ENCODE measurements around the gene GLIS1. TPM values are rescaled to one million over a fixed set of nuclear protein-coding genes. Genes with fewer than 3 reads are reported as not detected.
"Not testable (repeated sequence)": the region's sequence is repeated elsewhere in the genome, so short reads cannot be mapped to it uniquely, and the experiment has no call there.

GLIS1 gene
- total RNA-seq, 2 donors from 2014 or later = 0.16 TPM; not detected in 1

GRCh38 chr1:53557830-53558738, 180.9 kb downstream of the GLIS1 start:
- Histone ChIP-seq H3K36me3 (no peaks in the 10 kb centered on the region), H3K9ac (ENCODE audit: low read depth in 2 of 2, low read length in 2 of 2) (no peak overlapping the region), H3K9me3 (no peaks in the 10 kb centered on the region), H3K27ac (no peak overlapping the region), H3K27me3 (no peaks in the 10 kb centered on the region), H3K4me3 (no peak overlapping the region), H3K4me1 (no peaks in the 10 kb centered on the region)
- no peak for DNase-seq
- no peak for TF ChIP-seq CTCF (IDR thresholded peaks at IDR 0.05)
- intact Hi-C loops (cut with DNase I) = no loop called here

DNA sequence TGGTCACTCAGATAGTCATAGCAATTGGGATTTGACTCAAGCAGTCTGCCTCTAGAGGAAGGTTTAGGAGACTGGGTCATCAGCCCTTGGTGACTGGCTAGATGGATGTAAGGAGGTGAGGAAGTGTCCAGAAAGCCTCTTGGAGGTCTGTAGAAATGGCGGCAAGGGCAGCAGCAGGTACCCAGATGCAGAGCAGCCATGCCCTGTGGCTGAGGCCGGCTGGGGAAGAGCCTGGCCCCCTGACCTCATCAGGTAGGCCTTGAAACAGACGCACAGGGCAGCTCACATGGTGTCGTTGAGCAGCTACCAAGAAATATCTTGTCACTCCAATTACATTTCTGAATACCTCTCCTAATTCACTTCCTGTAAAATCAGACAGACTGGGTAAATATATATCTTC, 181.6 kb downstream of the GLIS1 start:
- no peak overlapping the region for H3K9ac ChIP-seq (ENCODE audit: low read depth in 2 of 2, low read length in 2 of 2)
- H3K9me3 ChIP-seq = no peaks in the 10 kb centered on the region
- no peak for DNase-seq
- no peaks in the 10 kb centered on the region for H3K4me1 ChIP-seq
- no peak overlapping the region for H3K27ac ChIP-seq
- no peaks in the 10 kb centered on the region for H3K27me3 ChIP-seq
- no peak for TF ChIP-seq CTCF (IDR thresholded peaks at IDR 0.05)
- no peaks in the 10 kb centered on the region for H3K36me3 ChIP-seq
- intact Hi-C loops (cut with DNase I) = no loop called here
- no peak overlapping the region for H3K4me3 ChIP-seq

GRCh38 chr1:53556657-53557227, 182.2 kb downstream of the GLIS1 start:
- DNase-seq = no peak
- intact Hi-C loops (cut with DNase I) = no loop called here
- TF ChIP-seq CTCF (IDR thresholded peaks at IDR 0.05) = no peak
- no peak overlapping the region for H3K4me3 ChIP-seq
- H3K4me1 ChIP-seq = no peaks in the 10 kb centered on the region
- H3K27me3 ChIP-seq = no peaks in the 10 kb centered on the region
- no peaks in the 10 kb centered on the region for H3K36me3 ChIP-seq
- H3K27ac ChIP-seq = no peak overlapping the region
- H3K9me3 ChIP-seq = no peaks in the 10 kb centered on the region
- no peak overlapping the region for H3K9ac ChIP-seq (ENCODE audit: low read depth in 2 of 2, low read length in 2 of 2)

DNA sequence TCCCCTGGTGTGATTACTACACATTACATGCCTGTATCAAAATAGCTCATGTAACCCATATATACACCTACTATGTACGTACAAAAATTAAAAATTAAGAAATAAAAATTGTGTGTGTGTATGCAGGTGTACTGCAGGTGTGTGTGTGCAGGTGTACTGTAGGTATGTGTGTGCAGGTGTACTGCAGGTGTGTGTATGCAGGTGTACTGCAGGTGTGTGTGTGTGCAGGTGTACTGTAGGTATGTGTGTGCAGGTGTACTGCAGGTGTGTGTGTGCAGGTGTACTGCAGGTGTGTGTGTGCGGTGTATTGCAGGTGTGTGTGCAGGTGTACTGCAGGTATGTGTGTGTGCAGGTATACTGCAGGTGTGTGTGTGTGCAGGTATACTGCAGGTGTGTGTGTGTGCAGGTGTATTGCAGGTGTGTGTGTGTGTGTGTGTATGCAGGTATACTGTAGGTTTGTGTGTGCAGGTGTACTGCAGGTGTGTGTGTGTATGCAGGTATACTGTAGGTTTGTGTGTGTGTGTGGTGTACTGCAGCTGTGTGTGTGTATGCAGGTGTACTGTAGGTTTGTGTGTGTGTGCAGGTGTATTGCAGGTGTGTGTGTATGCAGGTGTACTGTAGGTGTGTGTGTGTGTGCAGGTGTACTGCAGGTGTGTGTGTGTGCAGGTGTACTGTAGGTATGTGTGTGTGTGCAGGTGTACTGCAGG, 183.2 kb downstream of the GLIS1 start:
- H3K36me3 ChIP-seq; H3K4me1 ChIP-seq; H3K4me3 ChIP-seq; DNase-seq; intact Hi-C loops (cut with DNase I); H3K27me3 ChIP-seq; H3K9me3 ChIP-seq; H3K27ac ChIP-seq; H3K9ac ChIP-seq (ENCODE audit: low read depth in 2 of 2, low read length in 2 of 2): not testable (repeated sequence)

- H3K27ac ChIP-seq = no peak overlapping the region
- DNase-seq = no peak
- no peak overlapping the region for H3K4me3 ChIP-seq
- TF ChIP-seq CTCF (IDR thresholded peaks at IDR 0.05) = no peak
- intact Hi-C loops (cut with DNase I) = no loop called here
- no peaks in the 10 kb centered on the region for H3K9me3 ChIP-seq
- H3K36me3 ChIP-seq = no peaks in the 10 kb centered on the region
- H3K27me3 ChIP-seq = no peaks in the 10 kb centered on the region
- no peak overlapping the region for H3K9ac ChIP-seq (ENCODE audit: low read depth in 2 of 2, low read length in 2 of 2)
- no peaks in the 10 kb centered on the region for H3K4me1 ChIP-seq
Measured at GRCh38 chr1:53554592-53555305, 184.2 kb downstream of the GLIS1 start.
